ENCODE data around the gene ARFIP2. TPM values are rescaled to one million over a fixed set of nuclear protein-coding genes. Genes with fewer than 3 reads are reported as not detected.

The ARFIP2 gene
- total and polyA plus RNA-seq, 10 donors: 23.4 to 72.7 (median 36.1) TPM

GRCh38 chr11:6457581-6458320, 23.4 kb downstream of the ARFIP2 start:
- no peaks in the 10 kb centered on the region for H3K27me3 ChIP-seq (replicated peaks in 1 of 7)
- 94 to 98% (median 95%) methylated on average over 26 of the region's 26 CpGs for whole genome bisulfite sequencing, 5 donors
- no peak overlapping the region for H3K27ac ChIP-seq
- H3K4me1 ChIP-seq: no peaks in the 10 kb centered on the region
- H3K9me3 ChIP-seq: no peaks in the 10 kb centered on the region
- TF ChIP-seq POLR2A (IDR thresholded peaks at IDR 0.05): no peak
- no peak for TF ChIP-seq POLR2AphosphoS5 (IDR thresholded peaks at IDR 0.05)
- TF ChIP-seq CTCF (IDR thresholded peaks at IDR 0.05 in 8 of 11, conservative IDR thresholded peaks at IDR 0.05 in 3 of 11): no peak
- no peak for DNase-seq
- no peak overlapping the region for H3K4me3 ChIP-seq
- intact Hi-C loops (cut with DNase I; ENCODE audit: low total_unique reads): no loop called here
- peaks cover 0 to 95% (median 47%) of the 10 kb centered on the region in 6 donors for H3K36me3 ChIP-seq

GRCh38 chr11:6456361-6457073, 24.6 kb downstream of the ARFIP2 start:
- 95 to 97% (median 97%) methylated on average over 21 to 56 of the region's 56 CpGs for WGBS, 5 donors
- H3K27me3 ChIP-seq (replicated peaks in 1 of 7): no peaks in the 10 kb centered on the region
- no peaks in the 10 kb centered on the region for H3K9me3 ChIP-seq
- no peaks in the 10 kb centered on the region for H3K4me1 ChIP-seq
- H3K4me3 ChIP-seq: no peak overlapping the region
- peaks cover 0 to 99% (median 49%) of the 10 kb centered on the region in 6 donors for H3K36me3 ChIP-seq
- no peak overlapping the region for H3K27ac ChIP-seq
- TF ChIP-seq POLR2A (IDR thresholded peaks at IDR 0.05) (no peak), POLR2AphosphoS5 (IDR thresholded peaks at IDR 0.05) (peak in 1 of 3 donors; percentile 33)
- no peak for DNase-seq
- intact Hi-C loops (cut with DNase I; ENCODE audit: low total_unique reads): no loop called here

GRCh38 chr11:6455070-6455469, 26.1 kb downstream of the ARFIP2 start:
- intact Hi-C loops (cut with DNase I; ENCODE audit: low total_unique reads): no loop called here
- no peaks in the 10 kb centered on the region for H3K9me3 ChIP-seq
- H3K4me3 ChIP-seq: no peak overlapping the region
- no peaks in the 10 kb centered on the region for H3K4me1 ChIP-seq
- H3K36me3 ChIP-seq: peaks cover 0 to 100% (median 61%) of the 10 kb centered on the region in 6 donors
- DNase-seq: no peak
- TF ChIP-seq CTCF (IDR thresholded peaks at IDR 0.05 in 8 of 11, conservative IDR thresholded peaks at IDR 0.05 in 3 of 11) (no peak), POLR2AphosphoS5 (IDR thresholded peaks at IDR 0.05) (no peak), POLR2A (IDR thresholded peaks at IDR 0.05) (no peak)
- WGBS, 5 donors: 69 to 99% (median 93%) methylated on average over 2 of the region's 2 CpGs
- H3K27me3 ChIP-seq (replicated peaks in 1 of 7): no peaks in the 10 kb centered on the region
- no peak overlapping the region for H3K27ac ChIP-seq

- no peak for DNase-seq
- H3K4me1 ChIP-seq: no peaks in the 10 kb centered on the region
- H3K36me3 ChIP-seq: peaks cover 0 to 100% (median 78%) of the 10 kb centered on the region in 6 donors
- no peak overlapping the region for H3K27ac ChIP-seq
- intact Hi-C loops (cut with DNase I; ENCODE audit: low total_unique reads): no loop called here
- no peak overlapping the region for H3K4me3 ChIP-seq
- no peaks in the 10 kb centered on the region for H3K27me3 ChIP-seq (replicated peaks in 1 of 7)
- H3K9me3 ChIP-seq: no peaks in the 10 kb centered on the region
- TF ChIP-seq CTCF (IDR thresholded peaks at IDR 0.05 in 8 of 11, conservative IDR thresholded peaks at IDR 0.05 in 3 of 11) (no peak), POLR2A (IDR thresholded peaks at IDR 0.05) (no peak), POLR2AphosphoS5 (IDR thresholded peaks at IDR 0.05) (no peak)
- 91 to 100% (median 95%) methylated on average over 2 of the region's 2 CpGs for WGBS, 5 donors
Observed at GRCh38 chr11:6453152-6453551, 28.0 kb downstream of the ARFIP2 start.

All from spleen (tissue), 11 donors.